TTC549 (cell line): ENCODE results near the gene LYPD6B.

Source experiments
- FAIRE-seq: peaks from 2 replicates; lab custom pipeline; 2012; peaks lifted over from hg19 to GRCh38; lab: Jason Lieb, UNC

Gene LYPD6B

GRCh38 chr2:149041482-149041881 is 3.0 kb downstream of the LYPD6B start:
- FAIRE-seq: no peak

DNA sequence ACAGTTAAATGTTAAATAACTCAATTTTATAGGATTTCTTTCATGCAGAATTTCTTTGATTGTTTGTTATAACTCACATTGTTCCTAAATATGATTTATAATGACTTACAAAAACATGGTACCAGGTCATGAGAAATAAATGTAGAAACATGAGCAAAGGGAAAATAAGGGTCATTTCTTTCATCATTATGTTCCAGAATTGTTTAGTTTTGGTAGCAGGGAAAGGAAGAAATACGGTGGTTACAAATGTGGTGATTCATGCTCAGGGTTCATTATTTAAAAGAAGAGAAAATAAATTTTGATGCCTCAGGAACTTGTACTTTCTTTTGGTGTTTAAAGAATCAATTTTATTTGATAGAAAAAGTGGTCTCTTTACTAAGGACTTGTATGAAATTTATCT is 4.4 kb downstream of the LYPD6B start:
- no peak for FAIRE-seq

GRCh38 chr2:149044500-149044899 is 6.0 kb downstream of the LYPD6B start:
- FAIRE-seq: no peak

- no peak for FAIRE-seq
Observed at GRCh38 chr2:149047118-149047517, 8.6 kb downstream of the LYPD6B start.

DNA sequence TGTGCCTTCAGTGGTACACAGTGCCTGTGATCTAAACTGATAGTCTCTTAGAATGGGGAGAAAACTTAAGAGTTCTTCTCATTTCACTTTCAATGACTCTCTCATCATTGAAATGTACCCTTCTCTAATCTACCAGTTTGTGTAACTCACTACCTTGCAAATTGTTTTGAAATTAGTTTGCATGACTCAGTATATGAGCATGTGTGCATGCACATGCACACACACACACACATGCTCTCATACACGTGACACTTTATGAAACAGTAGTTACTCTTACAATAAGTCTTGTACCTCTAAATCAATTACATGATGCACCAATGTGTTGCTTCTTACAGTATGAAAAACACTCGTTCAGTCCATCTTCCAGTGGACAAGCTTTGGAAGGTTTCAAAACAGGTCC is 10.6 kb downstream of the LYPD6B start:
- no peak for FAIRE-seq

GRCh38 chr2:149050188-149050587 is 11.7 kb downstream of the LYPD6B start:
- FAIRE-seq: no peak

- no peak for FAIRE-seq
Observed at GRCh38 chr2:149055751-149056150, 17.3 kb downstream of the LYPD6B start.

- FAIRE-seq: no peak
Observed at GRCh38 chr2:149056541-149057255, 18.2 kb downstream of the LYPD6B start.

GRCh38 chr2:149057401-149057800 is 18.9 kb downstream of the LYPD6B start:
- FAIRE-seq: no peak

DNA sequence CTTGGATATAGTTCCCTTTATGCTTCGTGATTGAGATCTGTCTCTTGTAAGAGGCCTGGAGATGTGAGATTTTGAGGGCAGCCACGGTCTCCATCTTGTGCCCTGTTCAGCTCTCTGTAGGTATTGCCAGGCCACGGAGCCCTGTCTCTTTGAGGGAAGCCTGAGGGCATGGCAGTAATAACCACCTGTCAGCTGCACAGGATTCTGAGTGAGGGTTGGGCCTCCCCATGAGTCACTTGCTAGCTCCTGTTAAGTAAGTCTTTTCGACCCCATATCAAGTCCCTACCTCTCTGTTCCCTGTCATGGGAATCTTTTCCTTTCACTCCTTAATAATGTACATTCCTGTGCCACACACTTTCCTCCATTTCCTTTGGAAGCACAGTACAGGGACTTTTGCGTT is 20.4 kb downstream of the LYPD6B start:
- FAIRE-seq: no peak

DNA sequence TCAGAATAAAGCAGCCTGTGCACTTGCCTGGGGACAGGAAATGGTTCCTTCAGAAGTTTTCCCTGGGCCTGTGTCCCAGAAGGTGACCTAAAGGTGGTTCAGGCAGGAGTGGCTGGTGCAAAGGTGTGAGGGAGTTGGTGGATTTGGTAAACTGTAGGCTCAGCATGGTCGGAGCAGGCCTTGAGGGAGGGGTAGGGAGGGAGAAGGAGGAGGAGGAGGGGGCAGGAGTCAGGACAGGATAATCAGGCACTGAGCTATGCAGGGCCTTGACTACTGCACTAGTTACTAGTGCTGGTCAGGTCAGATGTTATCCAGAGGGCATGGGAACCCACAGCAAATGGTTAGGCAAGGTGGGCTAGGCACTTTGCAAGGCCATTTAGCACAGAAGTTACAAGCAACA is 21.3 kb downstream of the LYPD6B start:
- FAIRE-seq: no peak

- FAIRE-seq: no peak
Observed at GRCh38 chr2:149061133-149061745, 22.7 kb downstream of the LYPD6B start.

GRCh38 chr2:149062531-149062930 is 24.0 kb downstream of the LYPD6B start:
- FAIRE-seq: no peak

DNA sequence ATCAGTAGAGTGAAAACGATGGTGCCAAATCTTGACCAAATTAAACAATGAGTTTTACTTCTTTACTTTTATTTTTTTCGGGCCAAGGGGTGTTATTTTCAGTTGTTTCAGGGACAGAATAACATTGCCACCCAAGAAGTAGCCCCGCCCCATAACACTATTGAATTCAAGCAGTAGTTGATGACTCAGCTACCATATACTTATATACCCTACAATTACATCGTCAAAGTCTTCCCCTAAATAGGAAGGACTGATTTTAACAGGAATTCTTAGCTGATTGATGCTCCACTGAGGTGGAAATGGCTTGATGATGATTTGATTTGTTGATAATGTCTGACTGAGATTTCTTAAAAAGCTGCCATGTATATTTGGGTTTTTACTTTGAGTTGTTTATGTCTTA is 24.7 kb downstream of the LYPD6B start:
- FAIRE-seq: no peak

- no peak for FAIRE-seq
Observed at GRCh38 chr2:149064365-149064841, 25.9 kb downstream of the LYPD6B start.

GRCh38 chr2:149064856-149065630 is 26.5 kb downstream of the LYPD6B start:
- no peak for FAIRE-seq

GRCh38 chr2:149068225-149068995 is 29.9 kb downstream of the LYPD6B start:
- no peak for FAIRE-seq

DNA sequence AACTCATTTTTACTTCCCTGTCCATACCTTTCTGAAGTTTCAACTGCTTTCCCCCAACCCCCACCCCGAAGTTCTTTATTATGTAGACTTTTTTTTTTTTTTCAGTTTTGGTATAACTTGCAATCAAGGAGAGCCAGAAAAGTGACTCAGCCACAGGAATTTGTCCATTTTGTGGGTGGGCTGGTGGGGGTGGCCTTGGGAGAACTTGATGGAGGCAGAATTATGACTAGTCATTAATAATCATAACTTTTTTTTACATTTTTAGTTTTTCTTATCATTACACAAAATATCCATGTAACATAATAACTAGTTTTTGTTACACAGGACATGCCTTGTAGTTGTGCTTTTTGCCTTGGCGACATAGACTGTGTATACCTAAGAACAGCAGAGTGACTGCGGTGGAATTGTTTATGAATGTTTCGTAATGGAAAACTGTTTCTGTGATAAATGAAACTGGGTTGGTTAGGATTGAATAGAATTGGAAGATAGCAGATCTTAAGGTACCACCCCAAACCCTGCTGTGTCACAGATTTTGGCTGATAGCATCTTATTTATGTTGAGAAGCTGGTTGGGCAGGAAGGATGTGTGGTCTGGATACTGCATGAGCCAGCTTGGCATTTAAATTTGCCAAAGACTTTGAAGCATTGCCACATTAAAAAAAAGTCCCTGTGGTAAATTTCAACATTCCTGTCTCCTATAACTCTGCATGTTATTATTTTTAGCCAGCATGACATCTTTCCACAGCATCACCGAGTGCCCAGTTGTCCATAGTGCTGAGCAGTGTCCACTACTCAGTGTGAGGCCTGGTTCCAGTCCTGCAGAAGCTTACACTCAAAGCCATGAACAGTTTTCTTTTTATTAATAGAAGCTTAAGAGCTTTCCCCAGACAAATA is 30.7 kb downstream of the LYPD6B start:
- FAIRE-seq: no peak

DNA sequence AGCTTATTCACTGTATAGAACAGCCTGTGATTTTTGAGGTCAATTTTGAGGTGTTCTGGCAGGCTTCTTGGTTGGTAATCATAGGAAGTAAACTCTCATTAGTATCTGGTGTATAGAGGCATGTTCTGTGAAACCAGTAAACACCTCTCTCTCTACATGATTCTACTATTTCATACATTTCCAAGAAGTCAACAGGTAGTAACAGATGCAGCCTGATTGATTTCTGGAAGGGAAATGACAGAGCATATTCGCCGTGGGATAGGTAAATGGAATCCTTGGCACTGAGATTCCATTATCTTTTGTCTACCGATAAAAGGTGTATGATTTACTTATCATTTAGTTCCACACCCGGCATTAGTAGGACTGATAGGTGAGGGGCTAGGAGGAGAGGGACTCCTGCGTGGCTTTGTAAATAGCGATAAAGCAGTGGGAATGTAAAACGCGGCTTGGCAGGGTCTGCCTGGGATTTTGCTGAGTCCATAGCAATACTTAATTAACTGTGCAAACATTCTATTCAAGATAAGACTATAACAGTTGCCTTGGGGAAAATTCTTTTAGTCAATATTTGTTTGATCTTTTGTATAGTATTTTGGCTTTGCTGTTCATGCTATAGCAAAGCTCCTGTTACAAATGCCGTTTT is 32.3 kb downstream of the LYPD6B start:
- no peak for FAIRE-seq

- FAIRE-seq: no peak
Observed at GRCh38 chr2:149075105-149075504, 36.6 kb downstream of the LYPD6B start.

GRCh38 chr2:149075853-149076252 is 37.4 kb downstream of the LYPD6B start:
- FAIRE-seq: no peak
